Forelimb muscle (tissue), 1 donor: ENCODE data around the gene ATOX1. TPM values are rescaled to one million over a fixed set of nuclear protein-coding genes. Genes with fewer than 3 reads are reported as not detected.
"Not testable (repeated sequence)": the region's sequence is repeated elsewhere in the genome, so short reads cannot be mapped to it uniquely, and the experiment has no call there.

Experiments
- DNase-seq: peaks from one replicate; pipeline ENCODE4 v3.0.0-alpha.2; 2013; ENCODE audit warnings: low read depth
- polyA plus RNA-seq: library from polyadenylated mRNA; unstranded; fragments of 120-200 nt; gene quantifications from one replicate; pipeline ENCODE4 v1.2.1, GENCODE V29; 2013; ENCODE audit not compliant: insufficient read length

The ATOX1 gene
- polyA plus RNA-seq, 1 donor, result 41.4 TPM

DNA sequence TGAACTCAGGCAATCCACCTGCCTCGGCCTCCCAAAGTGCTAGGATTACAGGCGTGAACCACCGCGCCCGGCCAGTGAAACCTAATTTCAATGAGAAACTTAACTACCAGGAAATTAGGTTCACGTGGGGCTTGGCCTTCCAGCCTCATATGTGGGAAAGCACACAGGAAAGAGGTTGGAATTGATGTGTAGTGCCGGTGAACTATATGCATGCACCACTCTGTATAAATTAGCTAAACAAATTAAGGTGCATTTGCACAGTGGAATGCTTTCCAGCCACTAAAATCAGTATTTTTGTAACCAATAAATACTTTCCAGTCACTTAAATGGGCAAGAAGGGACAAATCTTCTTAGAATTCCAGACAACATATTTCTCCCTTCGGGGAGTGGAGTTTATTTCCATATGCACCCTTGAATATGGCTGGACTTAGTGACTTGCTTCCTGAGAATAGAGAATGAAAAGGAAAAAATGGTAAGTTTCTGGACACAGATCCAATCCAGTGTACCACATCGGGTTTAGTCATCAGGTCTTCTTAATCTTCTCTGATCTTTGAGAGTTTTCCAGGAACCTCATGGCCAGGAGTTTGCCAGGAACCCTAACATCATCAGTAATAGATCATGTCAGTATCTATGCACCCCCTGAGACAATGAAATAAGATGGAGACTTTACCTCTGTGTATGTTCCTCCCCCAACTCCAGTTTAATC, 24.9 kb downstream of the ATOX1 start:
- DNase-seq, result no peak

DNA sequence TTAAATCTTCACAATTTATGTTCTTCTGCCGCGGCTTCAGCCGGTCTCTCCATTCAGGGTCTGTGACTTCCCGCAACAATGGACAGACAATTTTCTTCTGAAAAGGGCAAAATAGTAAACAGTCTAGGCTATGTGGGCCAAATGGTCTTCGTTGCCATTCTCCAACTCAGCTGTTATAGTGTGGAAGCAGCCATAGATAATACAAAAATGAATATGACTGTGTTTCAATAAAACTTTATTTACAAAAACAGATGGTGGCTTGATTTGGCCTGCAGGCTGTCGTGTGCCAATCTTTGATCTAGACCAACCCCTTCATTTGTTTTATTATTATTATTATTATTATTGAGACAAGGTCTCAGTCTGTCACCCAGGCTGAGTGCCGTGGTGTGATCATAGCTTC, 28.1 kb downstream of the ATOX1 start:
- DNase-seq, result no peak

DNA sequence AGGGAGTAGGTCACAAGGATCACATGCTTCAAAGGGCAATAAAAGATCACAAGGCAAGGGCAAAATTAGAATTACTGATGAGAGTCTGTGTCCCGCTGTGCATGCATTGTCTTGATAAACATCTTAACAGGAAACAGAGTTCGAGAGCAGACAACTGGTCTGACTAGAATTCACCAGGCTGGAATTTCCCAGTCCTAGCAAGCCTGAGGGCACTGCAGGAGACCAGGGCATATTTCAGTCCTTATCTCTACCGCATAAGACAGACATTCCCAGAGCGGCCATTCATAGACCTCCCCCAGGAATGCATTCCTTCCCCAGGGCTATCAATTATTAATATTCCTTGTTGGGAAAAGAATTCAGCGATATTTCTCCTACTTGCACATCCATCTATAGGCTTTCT, 28.8 kb downstream of the ATOX1 start:
- not testable (repeated sequence) for DNase-seq

DNA sequence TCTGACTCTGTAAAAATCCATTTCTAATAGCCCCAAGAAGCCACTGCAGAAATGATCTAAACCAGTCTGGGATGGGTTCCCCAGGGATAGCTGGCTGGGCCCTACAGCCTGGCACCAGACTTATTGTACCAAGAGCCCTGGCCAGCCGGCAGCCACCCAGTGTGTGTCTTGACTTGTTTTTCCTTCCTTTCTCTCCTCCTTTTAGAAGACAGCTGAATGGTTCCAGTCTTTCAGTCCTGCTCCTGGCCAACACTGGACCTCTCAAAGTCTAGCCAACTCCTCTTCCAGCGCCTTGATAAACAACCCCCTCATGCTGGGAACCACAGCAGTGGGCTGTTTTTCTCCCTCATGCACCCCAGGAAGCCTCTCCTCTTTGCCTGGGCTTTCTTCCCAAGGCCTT, 34.1 kb downstream of the ATOX1 start:
- no peak for DNase-seq

DNA sequence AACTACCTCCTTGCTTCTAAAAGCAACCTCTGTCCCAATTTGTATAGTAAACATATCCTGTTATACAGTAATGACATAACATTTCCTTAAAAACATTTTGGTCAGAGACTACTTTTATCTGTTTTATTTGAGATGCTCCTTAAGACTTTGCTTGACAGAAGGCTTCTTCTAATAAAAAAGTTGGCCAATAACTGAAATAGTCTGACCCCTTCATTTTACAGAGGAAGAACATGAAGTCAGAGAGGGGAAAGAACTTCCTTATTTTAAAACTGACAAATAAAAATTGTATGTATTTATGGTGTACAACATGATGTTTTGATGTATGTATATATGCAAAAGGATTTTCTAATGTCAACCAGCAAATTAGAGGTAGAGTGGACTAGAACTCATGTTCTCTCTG, 35.9 kb downstream of the ATOX1 start:
- no peak for DNase-seq

DNA sequence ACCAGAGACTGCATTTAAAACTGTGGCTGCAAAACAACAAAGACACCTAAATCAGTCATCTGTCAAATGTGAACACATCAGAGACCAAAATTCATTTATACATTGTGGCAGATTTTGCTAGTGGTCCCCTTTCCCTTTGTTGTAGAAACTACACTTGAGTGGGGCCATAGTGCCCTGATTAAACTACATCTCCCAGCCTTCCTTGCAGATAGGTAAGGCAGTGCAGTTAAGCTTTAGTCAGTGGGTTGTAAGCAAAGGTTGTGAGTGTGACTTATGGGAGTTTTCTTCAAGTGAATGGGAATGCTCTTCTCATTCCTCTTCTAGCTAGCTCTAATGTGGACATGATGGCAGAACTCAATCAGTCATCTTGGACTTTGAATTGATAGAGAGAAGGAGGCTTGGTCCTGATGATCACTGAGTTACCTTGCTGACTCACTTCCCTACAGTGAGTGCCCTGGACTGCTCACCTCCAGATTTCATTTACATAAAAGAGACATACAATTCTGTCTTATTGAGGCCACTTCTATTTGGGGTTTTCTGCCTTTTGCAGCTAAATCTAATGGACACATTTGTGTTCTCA, 36.5 kb downstream of the ATOX1 start:
- DNase-seq, result no peak

DNA sequence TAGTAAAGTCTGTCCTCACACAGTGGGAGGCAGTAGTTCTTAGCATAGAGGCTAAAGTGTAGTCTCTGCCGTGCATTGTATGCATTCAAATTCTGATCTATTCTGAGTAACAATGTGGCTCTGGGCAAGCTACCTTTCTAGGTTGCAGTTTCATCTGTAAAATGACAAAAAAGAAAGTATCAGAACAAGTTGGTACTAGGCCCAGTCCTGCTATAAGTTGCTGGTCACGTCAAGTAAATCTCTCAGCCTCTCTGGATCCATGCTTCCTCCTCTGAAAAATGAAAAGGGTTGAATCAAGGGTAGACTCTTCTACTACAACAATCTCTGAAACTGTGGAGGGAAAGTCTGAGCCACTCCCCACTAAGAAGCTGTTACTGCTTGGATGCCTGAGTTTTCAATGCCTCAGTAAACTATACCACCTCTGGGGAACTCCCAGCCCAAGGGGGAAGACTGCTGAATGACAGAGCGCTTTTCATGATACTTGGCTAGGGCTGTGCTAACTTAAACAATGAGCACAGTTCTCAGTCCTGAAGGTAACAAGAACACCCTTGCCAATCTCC, 37.3 kb downstream of the ATOX1 start:
- DNase-seq, result no peak

DNA sequence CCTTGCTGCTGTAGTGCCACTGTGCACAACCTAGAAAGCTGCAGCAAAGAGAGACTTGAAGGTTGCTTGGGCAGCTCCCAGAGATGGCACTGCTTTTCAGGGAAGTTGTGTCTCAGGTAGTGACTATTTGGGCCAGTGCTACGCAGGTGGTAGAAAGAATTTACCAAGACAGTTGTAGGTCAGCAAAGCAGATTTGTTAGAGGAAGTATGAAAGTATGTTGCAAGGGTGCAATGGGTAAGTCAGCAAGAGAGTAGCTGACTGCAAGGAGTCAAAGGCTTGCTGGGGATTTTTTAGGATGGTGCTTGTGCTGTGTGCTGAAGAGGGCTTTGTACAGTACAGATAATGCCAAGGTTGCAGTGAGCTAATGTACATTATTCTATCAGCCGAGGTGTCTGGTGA, 38.2 kb downstream of the ATOX1 start:
- DNase-seq, result no peak

DNA sequence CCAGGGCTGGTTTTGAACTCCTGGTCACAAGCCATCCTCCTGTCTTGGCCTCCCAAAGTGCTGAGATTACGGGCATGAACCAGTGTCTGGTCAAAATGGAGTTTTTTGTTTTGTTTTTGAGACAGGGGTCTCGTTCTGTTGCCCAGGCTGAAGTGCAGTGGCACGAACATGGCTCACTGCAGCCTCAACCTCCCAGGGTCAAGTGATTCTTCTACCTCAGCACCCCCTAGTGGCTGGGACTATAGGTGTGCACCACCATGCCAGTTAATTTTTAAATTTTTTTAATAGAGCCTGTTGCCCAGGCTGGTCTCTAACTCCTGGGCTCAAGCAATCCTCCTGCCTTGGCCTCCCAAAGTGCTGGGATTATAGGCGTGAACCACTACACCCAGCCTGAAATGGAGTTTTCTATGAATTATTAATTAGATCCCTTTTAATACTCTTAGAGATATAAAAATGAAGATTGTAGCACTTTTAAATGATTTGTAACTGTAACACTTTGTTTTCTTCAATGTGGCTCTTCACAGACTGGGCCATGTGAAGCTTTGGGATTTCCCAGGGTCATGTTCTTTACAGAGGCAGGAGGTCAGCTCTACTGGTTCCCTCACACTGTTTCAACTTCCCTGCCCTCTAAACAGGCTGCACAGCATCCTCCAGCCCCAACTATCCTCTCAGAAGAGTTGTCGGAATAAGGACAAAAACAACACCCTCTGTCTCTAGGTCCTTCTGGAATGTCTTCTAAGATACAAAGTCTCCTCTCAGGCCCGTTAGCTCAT, 39.0 kb downstream of the ATOX1 start:
- no peak for DNase-seq

DNA sequence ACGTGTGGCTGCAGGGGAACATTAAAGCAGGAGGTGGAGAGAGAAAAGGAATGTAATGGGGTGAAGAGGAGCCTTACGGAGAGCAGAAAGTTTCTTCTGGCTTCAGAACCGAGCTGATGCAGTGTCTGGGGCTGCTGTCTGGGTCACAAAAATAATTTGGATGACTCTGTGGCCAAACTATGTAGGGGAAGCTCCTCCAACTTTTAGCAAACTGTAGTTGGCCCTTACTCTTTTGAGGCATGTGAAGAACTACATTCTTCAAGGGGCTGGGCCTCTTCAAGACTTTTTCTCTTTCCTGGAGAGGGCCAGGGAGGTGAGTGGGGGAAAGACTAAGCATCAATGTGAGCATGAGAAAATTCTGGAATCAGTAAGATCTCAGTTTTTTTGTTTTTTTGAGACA, 39.8 kb downstream of the ATOX1 start:
- no peak for DNase-seq

DNA sequence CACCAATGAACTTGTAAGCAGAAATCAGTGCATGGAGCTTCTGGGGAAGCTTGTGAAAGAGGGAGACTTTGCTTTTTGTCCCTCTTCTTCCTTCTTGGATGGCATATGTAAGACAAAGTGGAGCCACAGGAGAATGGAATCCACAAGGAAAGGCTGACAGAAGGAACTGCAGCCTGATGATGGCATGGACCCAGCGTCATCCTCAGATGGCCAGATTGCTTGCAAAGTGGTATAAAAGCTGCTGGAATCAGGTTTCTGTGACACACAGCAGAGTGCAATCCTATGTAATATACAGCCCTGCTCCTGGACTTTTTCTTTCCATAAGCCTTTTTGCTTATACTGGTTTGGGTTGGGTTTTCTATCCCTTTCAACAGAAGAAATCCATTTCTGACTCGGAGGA, 40.3 kb downstream of the ATOX1 start:
- DNase-seq, result no peak

DNA sequence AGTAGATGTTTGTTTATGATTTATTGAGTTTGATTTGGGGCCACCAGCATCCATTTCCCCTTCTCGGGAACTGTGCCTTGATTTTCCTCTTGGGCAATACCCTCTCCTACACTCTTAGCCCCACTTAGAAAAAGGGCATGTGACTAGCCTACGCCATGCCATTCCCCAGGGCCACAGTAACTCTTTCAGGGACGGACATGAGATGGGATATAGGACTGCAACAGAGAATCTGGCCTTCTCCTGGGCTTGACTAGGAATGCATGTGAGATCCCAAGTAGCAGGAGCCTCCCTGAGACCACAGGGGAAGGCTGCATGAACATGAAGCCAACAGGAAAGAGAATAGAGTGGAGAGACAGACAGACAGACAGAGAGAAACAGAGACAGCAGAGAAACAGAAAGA, 41.0 kb downstream of the ATOX1 start:
- DNase-seq, result no peak

DNA sequence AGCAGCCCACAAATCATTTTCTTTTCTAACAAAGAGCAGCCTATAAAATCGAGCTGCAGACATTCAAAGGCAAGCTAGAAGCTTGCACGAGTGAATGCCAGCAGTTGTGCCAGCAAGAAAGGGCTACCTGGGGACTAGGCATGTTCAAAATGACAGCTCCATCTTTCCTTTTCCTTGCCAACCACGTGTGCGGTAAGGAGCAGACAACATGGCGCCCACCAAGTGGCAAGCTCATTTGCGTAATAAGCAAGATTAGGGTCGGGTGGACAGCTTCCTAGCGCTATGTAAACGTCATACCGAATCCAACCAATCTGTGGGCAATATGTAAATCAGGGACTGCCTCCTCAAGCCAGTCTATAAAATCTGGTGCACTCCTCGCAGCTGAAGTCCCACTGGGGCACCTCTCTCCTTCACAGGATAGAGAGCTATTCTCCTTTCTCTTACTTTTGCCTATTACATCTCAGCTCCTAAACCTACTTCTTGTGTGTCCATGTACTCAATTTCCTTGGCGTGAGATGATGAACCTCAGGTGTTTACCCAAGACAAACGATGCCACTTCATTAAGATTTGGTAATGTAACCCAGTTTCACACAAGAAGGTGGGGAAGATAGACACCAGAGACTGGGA, 49.2 kb downstream of the ATOX1 start:
- DNase-seq, result no peak

DNA sequence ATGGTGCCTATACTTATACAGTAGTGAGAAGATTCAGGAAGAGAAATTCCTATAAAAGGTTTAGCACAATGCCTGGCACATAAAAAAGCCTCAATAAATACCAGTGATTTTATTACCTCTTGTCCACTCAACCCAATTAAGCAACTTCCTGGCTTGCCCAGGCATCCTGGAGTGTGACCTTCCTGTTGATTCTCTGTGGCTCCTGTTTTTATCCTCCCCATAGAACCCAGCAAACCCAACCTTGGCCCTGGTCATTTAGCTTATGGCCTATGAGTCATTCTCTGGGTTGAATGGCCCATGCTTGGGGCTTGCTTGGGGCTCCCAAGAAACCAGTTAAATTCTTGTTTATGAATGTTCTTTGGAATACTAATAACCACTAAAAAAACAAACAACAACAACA, 50.3 kb downstream of the ATOX1 start:
- no peak for DNase-seq

DNA sequence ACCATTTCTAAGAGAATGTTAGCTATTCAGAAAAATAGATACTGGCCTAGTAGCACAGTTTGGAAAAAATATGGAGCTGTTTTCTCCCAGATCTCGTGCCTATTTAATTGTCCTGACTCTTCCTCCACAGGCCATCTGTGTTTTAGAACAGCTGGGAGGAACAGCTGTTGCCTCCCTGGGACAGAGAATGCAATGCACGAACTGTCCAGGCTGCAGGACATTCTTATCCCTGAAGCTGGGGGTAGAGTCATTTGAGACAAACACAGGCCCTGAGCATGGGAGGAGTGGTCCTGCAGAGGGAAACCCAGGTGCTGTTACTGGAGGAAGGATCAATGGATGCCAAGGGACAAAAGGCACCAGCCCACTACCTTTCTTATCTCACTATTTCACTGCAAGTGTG, 50.9 kb downstream of the ATOX1 start:
- DNase-seq, result no peak

DNA sequence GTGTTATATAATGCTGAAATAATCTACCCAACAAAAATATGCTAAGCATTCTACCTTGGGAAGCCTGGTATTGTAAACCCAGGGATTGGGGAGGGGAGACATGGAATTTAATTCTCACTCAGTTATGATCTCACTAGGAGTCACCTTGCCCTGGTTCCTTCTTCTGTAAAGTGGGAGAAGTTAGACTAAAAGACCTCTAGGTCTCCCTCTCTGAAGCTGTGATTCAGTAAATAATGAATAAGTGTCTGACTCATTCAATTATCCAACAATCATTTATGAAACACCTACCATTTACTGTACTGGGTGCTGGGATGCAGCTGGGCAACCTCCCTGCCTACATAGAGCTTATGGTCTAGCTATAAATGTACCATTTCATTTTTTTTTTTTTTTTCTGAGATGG, 51.5 kb downstream of the ATOX1 start:
- no peak for DNase-seq

DNA sequence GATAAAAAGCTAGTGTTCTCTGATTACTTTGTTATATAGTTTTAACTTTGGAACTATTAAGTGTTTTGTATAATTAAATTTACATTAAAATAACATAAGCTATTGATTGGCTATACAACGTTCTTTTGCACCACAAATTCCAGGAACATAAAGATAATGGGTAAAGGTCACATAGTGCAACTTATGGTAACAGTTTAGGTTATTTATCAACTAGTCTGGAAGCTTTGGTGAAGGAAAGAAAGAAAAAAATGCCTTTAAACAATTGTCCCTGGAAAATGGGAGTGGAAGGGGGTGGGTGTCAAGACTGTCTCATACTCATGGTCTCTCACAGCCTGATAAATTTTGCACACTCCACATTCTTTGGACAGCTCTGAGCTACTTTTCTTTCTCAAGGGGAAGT, 54.7 kb downstream of the ATOX1 start:
- DNase-seq, result no peak

DNA sequence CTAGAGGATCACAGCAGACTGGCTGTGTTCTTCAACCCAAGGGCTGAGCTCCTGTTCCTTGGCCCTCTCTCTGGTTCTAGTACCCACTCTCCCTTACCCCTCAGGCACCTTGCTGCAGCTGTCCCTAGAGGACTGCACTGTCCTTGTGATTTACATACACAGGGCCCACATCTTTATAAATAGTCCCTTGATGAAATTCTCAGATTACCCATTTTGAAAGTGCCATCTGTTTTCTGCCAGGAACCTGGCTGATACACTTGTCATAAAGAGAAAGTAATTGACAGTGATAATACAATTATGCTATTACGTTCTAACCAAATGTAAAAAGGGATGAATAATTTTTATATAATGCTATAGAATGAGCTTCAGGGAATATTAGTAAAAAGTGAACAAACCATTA, 55.2 kb downstream of the ATOX1 start:
- no peak for DNase-seq

DNA sequence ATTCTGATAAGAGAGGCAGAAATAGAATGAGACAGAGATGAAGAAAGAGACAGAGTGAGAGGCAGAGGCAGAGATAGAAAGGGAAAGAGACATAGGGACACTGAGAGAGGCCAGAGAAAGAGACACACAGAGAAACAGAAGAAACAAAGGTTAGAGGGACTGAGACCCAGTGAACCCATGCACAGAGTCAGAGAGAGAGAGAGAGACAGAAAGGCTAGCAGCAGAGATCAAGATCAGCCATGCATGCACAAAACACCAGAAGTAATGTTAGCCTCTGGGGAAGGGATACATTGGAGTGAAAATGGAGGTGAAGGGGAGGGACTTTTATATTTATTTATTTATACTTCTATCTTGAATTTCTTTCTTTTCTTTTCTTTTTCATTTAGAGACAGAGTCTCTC, 57.6 kb downstream of the ATOX1 start:
- no peak for DNase-seq

DNA sequence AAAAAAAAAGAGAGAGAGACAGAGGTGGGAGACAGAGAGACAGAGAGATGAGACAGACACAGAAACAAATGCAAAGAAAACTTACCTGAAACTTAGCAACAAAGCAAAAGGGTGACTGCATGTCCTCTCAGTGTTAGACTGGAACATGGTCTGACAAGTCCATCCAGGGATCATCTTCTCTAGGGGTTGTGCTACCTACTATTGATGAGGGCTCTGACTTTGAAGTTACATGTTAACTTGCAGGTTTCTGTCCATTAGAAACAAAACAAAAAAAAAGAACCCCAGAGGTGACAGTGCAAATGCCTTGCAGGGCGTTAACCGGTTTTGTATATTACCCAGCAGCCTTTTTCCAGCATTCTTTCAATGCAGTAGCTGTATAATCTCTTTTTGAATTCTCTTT, 58.1 kb downstream of the ATOX1 start:
- no peak for DNase-seq

DNA sequence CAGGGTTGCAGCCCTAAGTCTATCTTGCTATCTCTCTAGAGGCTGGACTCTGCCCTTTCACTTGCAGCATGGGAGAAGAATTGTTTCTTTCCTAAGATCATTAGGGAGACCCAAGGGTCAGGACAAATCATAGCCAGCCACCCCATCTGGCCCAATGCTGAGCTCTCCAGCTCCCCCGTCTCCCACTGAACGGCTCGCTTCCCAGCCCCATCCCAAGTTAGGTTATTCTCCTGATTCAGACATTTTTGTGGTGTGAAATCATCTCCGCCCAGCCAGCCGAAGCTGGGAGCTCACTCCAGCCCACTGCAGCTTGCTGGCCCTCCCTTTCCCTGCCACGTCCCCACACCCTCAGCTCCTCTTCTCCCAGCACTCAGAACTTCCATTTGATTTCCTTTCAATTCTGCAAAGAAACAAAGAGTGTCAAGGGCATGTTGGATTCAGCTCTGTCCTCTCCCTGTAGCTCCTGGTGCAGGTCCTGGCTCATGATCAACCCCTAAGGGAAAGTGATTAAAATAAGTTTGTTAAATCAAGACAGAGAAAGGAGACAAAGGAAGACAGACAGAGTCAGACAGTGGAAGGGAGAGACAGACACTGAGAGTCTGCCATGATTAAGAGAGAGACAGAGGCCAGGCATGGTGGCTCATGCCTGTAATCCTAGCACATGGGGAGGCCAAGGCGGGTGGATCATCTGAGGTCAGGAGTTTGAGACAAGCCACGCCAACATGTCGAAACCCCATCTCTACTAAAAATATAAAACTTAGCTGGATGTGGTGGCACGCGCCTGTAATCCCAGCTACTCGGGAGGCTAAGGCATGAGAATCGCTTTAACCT, 59.1 kb downstream of the ATOX1 start:
- peak; percentile 88 for DNase-seq

DNA sequence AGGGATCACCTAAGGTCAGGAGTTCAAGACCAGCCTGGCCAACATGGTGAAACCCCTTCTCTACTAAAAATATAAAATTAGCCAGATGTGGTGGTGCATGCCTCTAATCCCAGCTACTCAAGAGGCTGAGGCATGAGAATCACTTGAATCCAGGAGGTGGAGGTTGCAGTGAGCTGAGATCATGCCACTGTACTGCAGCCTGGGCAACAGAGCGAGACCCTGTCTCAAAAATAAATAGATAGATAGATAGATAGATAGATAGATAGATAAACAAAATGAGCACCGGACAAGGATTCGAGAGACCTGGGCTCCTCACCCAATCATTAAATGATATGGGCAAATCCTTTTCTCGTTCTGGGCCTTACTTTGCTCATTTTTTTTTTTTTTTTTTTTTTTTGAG, 60.4 kb downstream of the ATOX1 start:
- not testable (repeated sequence) for DNase-seq
